Activated naive CD8-positive, alpha-beta T cell treated with anti-CD3 and anti-CD28 coated beads, Interleukin-2, amount 50 U/mL, for 24 hours (primary cell): ENCODE data around the gene MALT1.

Source experiments
- ATAC-seq: fragments of 150-1000 bp; cut with Tn5 transposase; one replicate; pipeline ENCODE4 v1.10.0; 2021
- DNase-seq: peaks from one replicate; pipeline ENCODE4 v3.0.0; 2021
- H3K27ac Mint-ChIP-seq: one replicate; pipeline ENCODE4 v1.8.0; 2021; ENCODE audit warnings: mild to moderate bottlenecking, mixed read lengths
- H3K27me3 Mint-ChIP-seq: one replicate; pipeline ENCODE4 v1.8.0; 2021; ENCODE audit warnings: mixed read lengths
- H3K36me3 Mint-ChIP-seq: one replicate; pipeline ENCODE4 v1.8.0; 2021; ENCODE audit warnings: low read depth, mixed read lengths
- H3K4me1 Mint-ChIP-seq: one replicate; pipeline ENCODE4 v1.8.0; 2021; ENCODE audit warnings: mixed read lengths
- H3K4me3 Mint-ChIP-seq: one replicate; pipeline ENCODE4 v1.8.0; 2021; ENCODE audit warnings: mild to moderate bottlenecking, moderate library complexity, mixed read lengths
- H3K9me3 Mint-ChIP-seq: one replicate; pipeline ENCODE4 v1.8.0; 2021; ENCODE audit warnings: mixed read lengths

The MALT1 gene

GRCh38 chr18:58796220-58796619 lies 125.0 kb downstream of the MALT1 start:
- no peak for ATAC-seq
- peaks cover 12% of the 10 kb centered on the region for H3K27me3 Mint-ChIP-seq
- H3K27ac Mint-ChIP-seq = no peak overlapping the region

GRCh38 chr18:58800582-58800981 lies 129.3 kb downstream of the MALT1 start:
- ATAC-seq = no peak
- Mint-ChIP-seq H3K4me3 (no peak overlapping the region), H3K27me3 (peaks cover 12% of the 10 kb centered on the region), H3K9me3 (no peaks in the 10 kb centered on the region), H3K27ac (no peak overlapping the region), H3K4me1 (no peaks in the 10 kb centered on the region), H3K36me3 (no peaks in the 10 kb centered on the region)
- DNase-seq = no peak

More at GRCh38 chr18:58796220-58796619, 125.0 kb downstream of the MALT1 start:
- no peak overlapping the region for H3K4me3 Mint-ChIP-seq
- H3K36me3 Mint-ChIP-seq = no peaks in the 10 kb centered on the region
- no peaks in the 10 kb centered on the region for H3K9me3 Mint-ChIP-seq
- no peaks in the 10 kb centered on the region for H3K4me1 Mint-ChIP-seq
- DNase-seq = no peak

GRCh38 chr18:58802959-58803358 lies 131.7 kb downstream of the MALT1 start:
- Mint-ChIP-seq H3K9me3 (no peaks in the 10 kb centered on the region), H3K4me1 (no peaks in the 10 kb centered on the region), H3K27ac (no peak overlapping the region), H3K27me3 (peaks cover 17% of the 10 kb centered on the region), H3K4me3 (no peak overlapping the region), H3K36me3 (no peaks in the 10 kb centered on the region)
- no peak for ATAC-seq
- DNase-seq = no peak

GRCh38 chr18:58803978-58804377 lies 132.7 kb downstream of the MALT1 start:
- ATAC-seq (no peak), DNase-seq (no peak)
- Mint-ChIP-seq H3K27me3 (peaks cover 18% of the 10 kb centered on the region), H3K27ac (no peak overlapping the region), H3K4me3 (no peak overlapping the region), H3K9me3 (no peaks in the 10 kb centered on the region), H3K4me1 (no peaks in the 10 kb centered on the region), H3K36me3 (no peaks in the 10 kb centered on the region)
